Left renal pelvis (tissue), 4 donors: Measurements from ENCODE around the gene PDE7B. TPM values are rescaled to one million over a fixed set of nuclear protein-coding genes. Genes with fewer than 3 reads are reported as not detected.

Experiments used
- DNase-seq, 4 donors: peaks; one replicate each; pipeline ENCODE4 v3.0.0-alpha.2; 2013; ENCODE audit warnings: low read depth in 4 of 4, low spot score in 3 of 4
- polyA plus RNA-seq, 4 donors: library from polyadenylated mRNA; unstranded; fragments of 120-200 nt; gene quantifications; one replicate each; pipeline ENCODE4 v1.2.1, GENCODE V29; 2013; ENCODE audit not compliant: insufficient read length in 4 of 4

The PDE7B gene
- polyA plus RNA-seq, 4 donors: 2.0 to 10.3 (median 8.6) TPM

GRCh38 chr6:136059308-136059707 is 207.8 kb downstream of the PDE7B start:
- DNase-seq: no peak

GRCh38 chr6:136060052-136060451 is 208.6 kb downstream of the PDE7B start:
- DNase-seq: no peak

- DNase-seq: no peak
These were observed 209.3 kb downstream of the PDE7B start for GRCh38 chr6:136060759-136061158.

- DNase-seq: no peak
These were observed 210.2 kb downstream of the PDE7B start for GRCh38 chr6:136061701-136062100.

GRCh38 chr6:136063096-136063495 is 211.6 kb downstream of the PDE7B start:
- DNase-seq: no peak

GRCh38 chr6:136066005-136066404 is 214.5 kb downstream of the PDE7B start:
- no peak for DNase-seq

GRCh38 chr6:136067731-136068341 is 216.3 kb downstream of the PDE7B start:
- DNase-seq: no peak

GRCh38 chr6:136069119-136069518 is 217.6 kb downstream of the PDE7B start:
- DNase-seq: no peak

GRCh38 chr6:136070815-136071214 is 219.3 kb downstream of the PDE7B start:
- DNase-seq: no peak

- DNase-seq: no peak
These were observed 221.2 kb downstream of the PDE7B start for GRCh38 chr6:136072691-136073090.

GRCh38 chr6:136073216-136073615 is 221.7 kb downstream of the PDE7B start:
- no peak for DNase-seq

GRCh38 chr6:136076496-136076895 is 225.0 kb downstream of the PDE7B start:
- DNase-seq: no peak

- no peak for DNase-seq
These were observed 226.5 kb downstream of the PDE7B start for GRCh38 chr6:136077834-136078576.

GRCh38 chr6:136079701-136080565 is 228.4 kb downstream of the PDE7B start:
- no peak for DNase-seq

GRCh38 chr6:136083540-136083939 is 232.0 kb downstream of the PDE7B start:
- DNase-seq: no peak

- no peak for DNase-seq
These were observed 232.9 kb downstream of the PDE7B start for GRCh38 chr6:136084403-136084802.

- no peak for DNase-seq
These were observed 234.0 kb downstream of the PDE7B start for GRCh38 chr6:136085370-136086115.

- DNase-seq: no peak
These were observed 235.2 kb downstream of the PDE7B start for GRCh38 chr6:136086686-136087085.

GRCh38 chr6:136087986-136088385 is 236.5 kb downstream of the PDE7B start:
- DNase-seq: no peak

- no peak for DNase-seq
These were observed 237.2 kb downstream of the PDE7B start for GRCh38 chr6:136088693-136089092.

GRCh38 chr6:136089876-136090275 is 238.4 kb downstream of the PDE7B start:
- DNase-seq: no peak
